MV-4-11 (cell line): ENCODE results near the gene PGP.

Source experiments
- DNase-seq: peaks from one replicate; lab custom pipeline; 2025; lab: John Stamatoyannopoulos, UW

Gene PGP

GRCh38 chr16:2199095-2199494, 15.5 kb downstream of the PGP start:
- DNase-seq = no peak

- DNase-seq = no peak
These were observed 16.4 kb downstream of the PGP start for GRCh38 chr16:2198283-2198682.

- no peak for DNase-seq
These were observed 16.9 kb downstream of the PGP start for GRCh38 chr16:2197765-2198164.

GRCh38 chr16:2196981-2197511, 17.6 kb downstream of the PGP start:
- no peak for DNase-seq

GRCh38 chr16:2196162-2196980, 18.3 kb downstream of the PGP start, which contains the start of gene CASKIN1:
Gene CASKIN1, minus strand, starts transcription at chr16:2196605. Its CDS starts 173 bp downstream, at chr16:2196432.
- DNase-seq = no peak

GRCh38 chr16:2195322-2196161, 19.1 kb downstream of the PGP start:
- DNase-seq = no peak

GRCh38 chr16:2194852-2195321, 19.8 kb downstream of the PGP start:
- DNase-seq = no peak

GRCh38 chr16:2194166-2194834, 20.3 kb downstream of the PGP start:
- no peak for DNase-seq

- DNase-seq = no peak
These were observed 23.3 kb downstream of the PGP start for GRCh38 chr16:2191446-2191706.

GRCh38 chr16:2190659-2191445, 23.8 kb downstream of the PGP start:
- DNase-seq = no peak

- DNase-seq = no peak
These were observed 24.5 kb downstream of the PGP start for GRCh38 chr16:2190002-2190658.

- DNase-seq = no peak
These were observed 25.3 kb downstream of the PGP start for GRCh38 chr16:2189252-2189893.

- DNase-seq = no peak
These were observed 26.2 kb downstream of the PGP start for GRCh38 chr16:2188395-2188794.

- DNase-seq = no peak
These were observed 27.4 kb downstream of the PGP start for GRCh38 chr16:2187212-2187611.

GRCh38 chr16:2186505-2186904, 28.1 kb downstream of the PGP start:
- DNase-seq = no peak

- no peak for DNase-seq
These were observed 28.6 kb downstream of the PGP start for GRCh38 chr16:2186064-2186463.

- no peak for DNase-seq
These were observed 29.7 kb downstream of the PGP start for GRCh38 chr16:2184962-2185361.

- DNase-seq = no peak
These were observed 30.3 kb downstream of the PGP start for GRCh38 chr16:2184346-2184745.

- no peak for DNase-seq
These were observed 31.0 kb downstream of the PGP start for GRCh38 chr16:2183671-2184070.

GRCh38 chr16:2181952-2182351, 32.7 kb downstream of the PGP start:
- DNase-seq = no peak
